ENCODE results near the gene MBNL2.

The MBNL2 gene

GRCh38 chr13:97249796-97250495 lies 27.8 kb downstream of the MBNL2 start:
- no peak overlapping the region for H3K4me3 ChIP-seq (ENCODE audit: low read depth, low read length)

- no peak overlapping the region for H3K4me3 ChIP-seq (ENCODE audit: low read depth, low read length)
Measured at GRCh38 chr13:97250560-97250959, 28.4 kb downstream of the MBNL2 start.

GRCh38 chr13:97252735-97253134 lies 30.6 kb downstream of the MBNL2 start:
- no peak overlapping the region for H3K4me3 ChIP-seq (ENCODE audit: low read depth, low read length)

- H3K4me3 ChIP-seq (ENCODE audit: low read depth, low read length), result no peak overlapping the region
Measured at GRCh38 chr13:97253581-97254293, 31.6 kb downstream of the MBNL2 start.

GRCh38 chr13:97254816-97255215 lies 32.7 kb downstream of the MBNL2 start:
- no peak overlapping the region for H3K4me3 ChIP-seq (ENCODE audit: low read depth, low read length)

- no peak overlapping the region for H3K4me3 ChIP-seq (ENCODE audit: low read depth, low read length)
Measured at GRCh38 chr13:97255515-97256021, 33.4 kb downstream of the MBNL2 start.

GRCh38 chr13:97256343-97256783 lies 34.2 kb downstream of the MBNL2 start:
- H3K4me3 ChIP-seq (ENCODE audit: low read depth, low read length), result no peak overlapping the region

GRCh38 chr13:97257228-97257755 lies 35.2 kb downstream of the MBNL2 start:
- no peak overlapping the region for H3K4me3 ChIP-seq (ENCODE audit: low read depth, low read length)

GRCh38 chr13:97257800-97258799 lies 36.0 kb downstream of the MBNL2 start:
- no peak overlapping the region for H3K4me3 ChIP-seq (ENCODE audit: low read depth, low read length)

- H3K4me3 ChIP-seq (ENCODE audit: low read depth, low read length), result no peak overlapping the region
Measured at GRCh38 chr13:97258801-97259200, 36.7 kb downstream of the MBNL2 start.

GRCh38 chr13:97259410-97259797 lies 37.3 kb downstream of the MBNL2 start:
- no peak overlapping the region for H3K4me3 ChIP-seq (ENCODE audit: low read depth, low read length)

GRCh38 chr13:97259798-97260714 lies 37.9 kb downstream of the MBNL2 start:
- no peak overlapping the region for H3K4me3 ChIP-seq (ENCODE audit: low read depth, low read length)

GRCh38 chr13:97261254-97262005 lies 39.3 kb downstream of the MBNL2 start:
- no peak overlapping the region for H3K4me3 ChIP-seq (ENCODE audit: low read depth, low read length)

GRCh38 chr13:97262058-97262457 lies 39.9 kb downstream of the MBNL2 start:
- no peak overlapping the region for H3K4me3 ChIP-seq (ENCODE audit: low read depth, low read length)

- H3K4me3 ChIP-seq (ENCODE audit: low read depth, low read length), result no peak overlapping the region
Measured at GRCh38 chr13:97263160-97263559, 41.0 kb downstream of the MBNL2 start.

- no peak overlapping the region for H3K4me3 ChIP-seq (ENCODE audit: low read depth, low read length)
Measured at GRCh38 chr13:97264663-97265062, 42.5 kb downstream of the MBNL2 start.

- H3K4me3 ChIP-seq (ENCODE audit: low read depth, low read length), result no peak overlapping the region
Measured at GRCh38 chr13:97266332-97266731, 44.2 kb downstream of the MBNL2 start.

GRCh38 chr13:97266772-97267417 lies 44.8 kb downstream of the MBNL2 start:
- no peak overlapping the region for H3K4me3 ChIP-seq (ENCODE audit: low read depth, low read length)
